ENCODE data around the gene BSPRY. TPM values are rescaled to one million over a fixed set of nuclear protein-coding genes. Genes with fewer than 3 reads are reported as not detected.

Gene BSPRY
- total RNA-seq, 1 donor from 2014 or later = 8.4 TPM

- no peak overlapping the region for H3K4me3 ChIP-seq
- intact Hi-C loops (cut with DNase I) = no loop called here
- no peaks in the 10 kb centered on the region for H3K27me3 ChIP-seq (ENCODE audit: low read depth)
- DNase-seq (no peak), ATAC-seq (no peak)
- no peak overlapping the region for H3K27ac ChIP-seq
- H3K9me3 ChIP-seq = no peaks in the 10 kb centered on the region
- no peak for TF ChIP-seq CTCF (IDR thresholded peaks at IDR 0.05)
- peaks cover 9% of the 10 kb centered on the region for H3K36me3 ChIP-seq
- no peaks in the 10 kb centered on the region for H3K4me1 ChIP-seq
Measured at GRCh38 chr9:113370806-113371325, 21.5 kb downstream of the BSPRY start.

GRCh38 chr9:113372059-113372458, 22.7 kb downstream of the BSPRY start:
- H3K27ac ChIP-seq = no peak overlapping the region
- no peak overlapping the region for H3K4me3 ChIP-seq
- no peaks in the 10 kb centered on the region for H3K4me1 ChIP-seq
- H3K36me3 ChIP-seq = peaks cover 9% of the 10 kb centered on the region
- TF ChIP-seq CTCF (IDR thresholded peaks at IDR 0.05) = no peak
- H3K27me3 ChIP-seq (ENCODE audit: low read depth) = no peaks in the 10 kb centered on the region
- no peak for ATAC-seq
- DNase-seq = no peak
- no peaks in the 10 kb centered on the region for H3K9me3 ChIP-seq
- intact Hi-C loops (cut with DNase I) = no loop called here

- Histone ChIP-seq H3K27ac (no peak overlapping the region), H3K4me3 (no peak overlapping the region), H3K4me1 (no peaks in the 10 kb centered on the region), H3K9me3 (no peaks in the 10 kb centered on the region), H3K27me3 (ENCODE audit: low read depth) (no peaks in the 10 kb centered on the region), H3K36me3 (peaks cover 9% of the 10 kb centered on the region)
- intact Hi-C loops (cut with DNase I) = no loop called here
- TF ChIP-seq CTCF (IDR thresholded peaks at IDR 0.05) = no peak
- DNase-seq (no peak), ATAC-seq (no peak)
Measured at GRCh38 chr9:113373256-113373655, 23.9 kb downstream of the BSPRY start.

- TF ChIP-seq CTCF (IDR thresholded peaks at IDR 0.05) = no peak
- Histone ChIP-seq H3K4me1 (no peaks in the 10 kb centered on the region), H3K4me3 (no peak overlapping the region), H3K27ac (no peak overlapping the region), H3K27me3 (ENCODE audit: low read depth) (no peaks in the 10 kb centered on the region), H3K9me3 (no peaks in the 10 kb centered on the region), H3K36me3 (peaks cover 9% of the 10 kb centered on the region)
- ATAC-seq (no peak), DNase-seq (no peak)
- intact Hi-C loops (cut with DNase I) = no loop called here
Measured at GRCh38 chr9:113373676-113374392, 24.5 kb downstream of the BSPRY start.

GRCh38 chr9:113375057-113376023, 26.0 kb downstream of the BSPRY start:
- Histone ChIP-seq H3K4me1 (no peaks in the 10 kb centered on the region), H3K9me3 (no peaks in the 10 kb centered on the region), H3K4me3 (peak overlapping the region; percentile 74), H3K36me3 (peaks cover 9% of the 10 kb centered on the region), H3K27ac (no peak overlapping the region), H3K27me3 (ENCODE audit: low read depth) (no peaks in the 10 kb centered on the region)
- no peak for TF ChIP-seq CTCF (IDR thresholded peaks at IDR 0.05)
- DNase-seq = no peak
- intact Hi-C loops (cut with DNase I) = no loop called here
- peak in 1 of 2 donors; percentile 10 for ATAC-seq

Measured in lower lobe of right lung (tissue), 2 donors.